ENCODE results near the gene ARMC8.
A peak's percentile ranks its signal among the peaks of the same experiment; 100 is the strongest.

- TF ChIP-seq CTCF (IDR thresholded peaks at IDR 0.05) (peak; percentile 43), EZH2 (IDR thresholded peaks at IDR 0.05; ENCODE audit: borderline replicate concordance, insufficient read depth, low read depth, low read length, poor library complexity, severe bottlenecking) (no peak)
These were observed 145.5 kb downstream of the ARMC8 start for GRCh38 chr3:138332472-138333073.

Measured in B cell (primary cell).